Neutrophil (primary cell): Measurements from ENCODE around the gene FXR2.
"Not testable (repeated sequence)": the region's sequence is repeated elsewhere in the genome, so short reads cannot be mapped to it uniquely, and the experiment has no call there.

Experiments
- H3K27ac ChIP-seq: fragments of 200-600 bp; sonication (generic); 2 replicates; pipeline ENCODE4 v1.5.1; 2016; ENCODE audit warnings: mild to moderate bottlenecking, moderate library complexity
- H3K27me3 ChIP-seq: fragments of 200-600 bp; sonication (generic); 2 replicates; pipeline ENCODE4 v1.6.0; 2016; ENCODE audit warnings: mild to moderate bottlenecking
- H3K36me3 ChIP-seq: fragments of 200-600 bp; sonication (generic); 2 replicates; pipeline ENCODE4 v1.5.1; 2017
- H3K4me1 ChIP-seq, 2 experiments: fragments of 200-600 bp in 1 of 2; sonication (generic) in 1 of 2; 1 replicate in 1 of 2; 2 replicates in 1 of 2; pipeline versions ENCODE4 v1.5.1 to v1.6.1; 2013 to 2016; ENCODE audit warnings: low read depth in 1 of 2, low read length in 1 of 2, mild to moderate bottlenecking in 1 of 2, moderate library complexity in 1 of 2; ENCODE audit not compliant: control insufficient read depth in 1 of 2, insufficient read depth in 1 of 2
- H3K4me3 ChIP-seq, 2 experiments: fragments of 200-600 bp in 1 of 2; sonication (generic) in 1 of 2; 1 replicate in 1 of 2; 2 replicates in 1 of 2; pipeline ENCODE4 v1.5.1; 2013 to 2016; ENCODE audit warnings: low read depth in 1 of 2, low read length in 1 of 2, mild to moderate bottlenecking in 1 of 2, moderate library complexity in 1 of 2
- H3K9me3 ChIP-seq: fragments of 200-600 bp; sonication (generic); 2 replicates; pipeline ENCODE4 v1.5.1; 2016
- TF ChIP-seq, protein P1 (sequence below): fragments of 200-600 bp; sonication (generic); IDR thresholded peaks from 2 replicates; pipeline ENCODE4 v1.5.1; 2016; ENCODE audit warnings: antibody characterized with exemption

FXR2 gene

DNA sequence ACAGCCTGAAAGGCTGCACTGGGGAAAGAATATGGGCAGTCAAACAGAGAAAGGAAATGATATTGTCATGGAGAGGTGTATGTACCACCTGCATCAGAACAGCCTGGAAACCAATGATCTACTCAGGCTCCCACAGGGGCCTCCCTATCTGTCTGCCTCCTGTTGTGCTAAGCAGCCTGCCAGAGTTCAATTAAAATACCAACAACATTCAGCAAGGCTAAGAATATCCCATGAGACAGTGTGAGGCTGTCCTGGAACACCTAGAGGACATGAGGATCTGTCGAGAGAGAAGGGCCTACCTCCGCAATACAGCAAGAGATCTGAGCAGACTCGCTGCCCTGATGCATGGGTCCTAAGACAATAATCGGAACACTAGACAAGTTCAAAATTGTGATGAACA is 8.4 kb downstream of the FXR2 start:
- Histone ChIP-seq H3K36me3 (peaks cover 44% of the 10 kb centered on the region), H3K4me3 (no peak overlapping the region), H3K9me3 (no peaks in the 10 kb centered on the region), H3K27ac (no peak overlapping the region), H3K27me3 (no peaks in the 10 kb centered on the region), H3K4me1 (no peaks in the 10 kb centered on the region)
- TF ChIP-seq, protein P1, sequence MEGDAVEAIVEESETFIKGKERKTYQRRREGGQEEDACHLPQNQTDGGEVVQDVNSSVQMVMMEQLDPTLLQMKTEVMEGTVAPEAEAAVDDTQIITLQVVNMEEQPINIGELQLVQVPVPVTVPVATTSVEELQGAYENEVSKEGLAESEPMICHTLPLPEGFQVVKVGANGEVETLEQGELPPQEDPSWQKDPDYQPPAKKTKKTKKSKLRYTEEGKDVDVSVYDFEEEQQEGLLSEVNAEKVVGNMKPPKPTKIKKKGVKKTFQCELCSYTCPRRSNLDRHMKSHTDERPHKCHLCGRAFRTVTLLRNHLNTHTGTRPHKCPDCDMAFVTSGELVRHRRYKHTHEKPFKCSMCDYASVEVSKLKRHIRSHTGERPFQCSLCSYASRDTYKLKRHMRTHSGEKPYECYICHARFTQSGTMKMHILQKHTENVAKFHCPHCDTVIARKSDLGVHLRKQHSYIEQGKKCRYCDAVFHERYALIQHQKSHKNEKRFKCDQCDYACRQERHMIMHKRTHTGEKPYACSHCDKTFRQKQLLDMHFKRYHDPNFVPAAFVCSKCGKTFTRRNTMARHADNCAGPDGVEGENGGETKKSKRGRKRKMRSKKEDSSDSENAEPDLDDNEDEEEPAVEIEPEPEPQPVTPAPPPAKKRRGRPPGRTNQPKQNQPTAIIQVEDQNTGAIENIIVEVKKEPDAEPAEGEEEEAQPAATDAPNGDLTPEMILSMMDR: no peak

DNA sequence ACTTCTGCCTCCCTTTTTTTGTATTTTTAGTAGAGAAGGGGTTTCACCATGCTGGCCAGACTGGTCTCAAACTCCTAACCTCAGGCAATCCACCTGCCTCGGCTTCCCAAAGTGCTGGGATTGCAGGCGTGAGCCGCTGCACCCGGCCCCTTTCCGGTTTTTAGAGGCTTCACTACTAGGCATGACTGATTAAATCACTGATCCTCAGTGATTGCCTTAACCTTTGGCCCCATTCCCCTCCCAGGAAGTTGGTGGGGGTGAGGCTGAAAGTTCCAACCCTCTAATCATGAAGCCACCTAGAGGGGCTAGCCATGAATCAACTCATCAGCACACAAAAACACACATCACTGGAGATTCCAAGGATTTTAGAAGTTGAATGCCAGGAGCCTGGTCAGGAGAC is 17.1 kb downstream of the FXR2 start:
- not testable (repeated sequence) for H3K27ac ChIP-seq, H3K4me3 ChIP-seq, H3K9me3 ChIP-seq, H3K27me3 ChIP-seq, H3K4me1 ChIP-seq
- H3K36me3 ChIP-seq: peaks cover 98% of the 10 kb centered on the region

DNA sequence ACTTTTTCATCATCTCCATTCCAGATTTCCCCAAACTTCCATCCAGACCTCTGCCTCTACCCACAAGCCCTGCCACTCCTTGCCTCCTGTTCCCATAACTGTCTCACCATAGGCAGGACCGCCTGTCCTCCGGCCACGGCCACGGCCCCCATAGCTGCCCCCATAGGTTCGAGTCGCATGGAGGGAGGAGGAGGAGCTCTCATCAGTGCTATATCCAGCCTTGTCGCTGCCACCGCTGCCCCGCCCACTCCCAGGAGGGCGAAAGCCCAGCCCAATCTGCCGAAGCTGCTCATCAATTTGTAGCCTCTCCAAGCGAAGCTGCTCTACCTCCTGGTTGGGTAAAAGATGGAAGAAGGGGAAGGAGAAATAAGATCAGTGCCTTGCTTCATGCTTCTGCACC is 21.4 kb downstream of the FXR2 start:
- no peak overlapping the region for H3K27ac ChIP-seq
- TF ChIP-seq, protein P1: no peak
- no peaks in the 10 kb centered on the region for H3K27me3 ChIP-seq
- peaks cover 86% of the 10 kb centered on the region for H3K36me3 ChIP-seq
- H3K9me3 ChIP-seq: no peaks in the 10 kb centered on the region
- no peak overlapping the region for H3K4me3 ChIP-seq
- peaks cover 7% of the 10 kb centered on the region in 2 experiments for H3K4me1 ChIP-seq

DNA sequence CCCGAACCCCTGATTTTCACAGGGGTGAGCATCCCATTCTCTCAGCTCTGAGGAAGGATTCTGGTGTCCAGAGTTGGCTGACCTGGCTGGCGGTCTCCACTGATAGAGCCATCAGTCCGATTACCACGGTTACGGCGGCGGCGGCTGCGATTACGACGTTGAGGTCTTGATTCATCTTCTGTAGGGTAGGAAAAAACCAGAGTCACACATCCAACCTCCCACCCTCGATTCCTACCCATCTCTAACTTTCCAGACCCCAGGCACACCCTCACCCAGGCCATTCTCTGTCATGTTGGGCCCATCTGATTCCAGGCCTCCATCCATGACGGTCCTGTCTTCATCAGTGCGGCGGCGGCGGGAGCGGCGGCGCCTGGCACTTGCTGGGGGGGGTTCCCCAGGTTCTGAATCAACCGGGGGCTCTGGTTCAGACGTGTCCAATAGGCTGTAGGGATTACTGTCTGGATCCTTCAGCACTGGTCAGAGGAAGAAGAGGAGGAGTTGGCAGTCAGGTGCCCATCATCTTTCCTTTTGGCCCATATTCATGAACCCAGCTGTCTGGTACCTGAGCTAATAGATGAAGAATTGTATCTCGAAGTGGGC is 22.2 kb downstream of the FXR2 start:
- Histone ChIP-seq H3K27me3 (no peaks in the 10 kb centered on the region), H3K4me1 (peaks cover 7 to 14% of the 10 kb centered on the region in 2 experiments), H3K27ac (no peak overlapping the region), H3K9me3 (no peaks in the 10 kb centered on the region), H3K36me3 (peaks cover 88% of the 10 kb centered on the region), H3K4me3 (no peak overlapping the region)
- TF ChIP-seq, protein P1: no peak

DNA sequence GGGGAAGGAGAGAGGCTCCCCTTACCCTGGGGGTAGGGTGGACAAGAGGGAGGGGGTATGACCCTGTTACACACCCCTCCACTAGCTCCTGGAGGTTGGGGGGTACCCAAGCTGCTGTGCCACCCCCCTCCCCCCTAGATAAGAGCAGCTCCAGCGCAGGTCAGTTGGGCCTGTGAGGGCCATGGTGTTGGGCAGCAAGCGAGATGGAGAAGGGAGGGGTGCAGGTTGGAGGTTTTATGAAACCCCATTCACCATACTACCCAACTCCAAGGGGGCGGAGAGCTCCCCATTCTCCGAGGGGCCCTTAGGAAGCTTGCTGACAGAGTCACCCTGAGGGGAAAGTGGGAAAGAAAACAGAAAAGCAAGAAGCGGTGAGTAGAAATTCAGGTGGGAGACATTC is 23.1 kb downstream of the FXR2 start:
- no peaks in the 10 kb centered on the region for H3K9me3 ChIP-seq
- H3K4me1 ChIP-seq: peaks cover 7 to 15% of the 10 kb centered on the region in 2 experiments
- TF ChIP-seq, protein P1: no peak
- H3K27me3 ChIP-seq: no peaks in the 10 kb centered on the region
- no peak overlapping the region for H3K27ac ChIP-seq
- no peak overlapping the region for H3K4me3 ChIP-seq
- H3K36me3 ChIP-seq: peaks cover 87% of the 10 kb centered on the region

DNA sequence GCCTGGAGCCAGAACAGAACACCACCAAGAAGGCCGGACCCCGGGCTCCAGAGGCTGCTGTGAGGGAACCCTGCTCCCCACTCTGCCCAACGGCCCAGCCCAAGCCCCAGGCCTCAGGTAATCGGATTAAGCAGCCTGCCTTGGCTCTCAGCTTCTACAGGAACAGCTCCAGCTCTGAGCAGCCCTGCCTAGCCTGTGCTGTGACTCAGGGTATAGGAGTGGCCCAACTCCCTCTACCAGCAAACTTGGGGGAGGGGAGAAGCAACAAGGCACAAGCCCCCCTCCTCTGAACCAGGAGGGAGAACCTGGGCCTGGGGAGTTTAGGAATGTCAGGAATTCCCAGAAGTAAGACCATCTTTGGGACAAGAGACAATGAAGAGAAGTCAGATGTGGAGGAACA is 24.0 kb downstream of the FXR2 start:
- peaks cover 7 to 15% of the 10 kb centered on the region in 2 experiments for H3K4me1 ChIP-seq

More for the DNA sequence above, 24.0 kb downstream of the FXR2 start:
- no peak overlapping the region for H3K27ac ChIP-seq
- H3K27me3 ChIP-seq: no peaks in the 10 kb centered on the region
- no peak overlapping the region for H3K4me3 ChIP-seq
- no peaks in the 10 kb centered on the region for H3K9me3 ChIP-seq
- TF ChIP-seq, protein P1: no peak
- H3K36me3 ChIP-seq: peaks cover 79% of the 10 kb centered on the region
